Measurements from ENCODE around the gene MYCBPAP.

MYCBPAP gene

GRCh38 chr17:50556803-50557202, 48.6 kb downstream of the MYCBPAP start:
- no peak for DNase-seq (ENCODE audit: low spot score)

- no peak for DNase-seq (ENCODE audit: low spot score)
Observed at GRCh38 chr17:50557630-50558029, 49.4 kb downstream of the MYCBPAP start.

- no peak for DNase-seq (ENCODE audit: low spot score)
Observed at GRCh38 chr17:50558091-50558490, 49.9 kb downstream of the MYCBPAP start.

- DNase-seq (ENCODE audit: low spot score): no peak
Observed at GRCh38 chr17:50558581-50558940, 50.3 kb downstream of the MYCBPAP start.

- no peak for DNase-seq (ENCODE audit: low spot score)
Observed at GRCh38 chr17:50558941-50559614, 50.8 kb downstream of the MYCBPAP start.

- peak; percentile 48 for DNase-seq (ENCODE audit: low spot score)
Observed at GRCh38 chr17:50559674-50560184, 51.5 kb downstream of the MYCBPAP start.

GRCh38 chr17:50560185-50560824, 52.1 kb downstream of the MYCBPAP start, which contains the start of gene CACNA1G:
CACNA1G (plus strand) TSS chr17:50560715; CDS start chr17:50561460, 745 bp downstream.
- DNase-seq (ENCODE audit: low spot score): peak; percentile 97

GRCh38 chr17:50560931-50561745, 52.9 kb downstream of the MYCBPAP start:
- no peak for DNase-seq (ENCODE audit: low spot score)

GRCh38 chr17:50561746-50562141, 53.5 kb downstream of the MYCBPAP start:
- DNase-seq (ENCODE audit: low spot score): no peak

GRCh38 chr17:50562242-50563091, 54.2 kb downstream of the MYCBPAP start:
- no peak for DNase-seq (ENCODE audit: low spot score)

- no peak for DNase-seq (ENCODE audit: low spot score)
Observed at GRCh38 chr17:50563092-50563511, 54.9 kb downstream of the MYCBPAP start.

- peak; percentile 88 for DNase-seq (ENCODE audit: low spot score)
Observed at GRCh38 chr17:50564916-50565315, 56.7 kb downstream of the MYCBPAP start.

GRCh38 chr17:50565402-50566350, 57.4 kb downstream of the MYCBPAP start:
- DNase-seq (ENCODE audit: low spot score): no peak

GRCh38 chr17:50566886-50567285, 58.6 kb downstream of the MYCBPAP start:
- DNase-seq (ENCODE audit: low spot score): no peak

GRCh38 chr17:50568659-50569058, 60.4 kb downstream of the MYCBPAP start:
- DNase-seq (ENCODE audit: low spot score): no peak

GRCh38 chr17:50569592-50569991, 61.4 kb downstream of the MYCBPAP start:
- no peak for DNase-seq (ENCODE audit: low spot score)

GRCh38 chr17:50570032-50570431, 61.8 kb downstream of the MYCBPAP start:
- no peak for DNase-seq (ENCODE audit: low spot score)

- DNase-seq (ENCODE audit: low spot score): no peak
Observed at GRCh38 chr17:50570528-50570927, 62.3 kb downstream of the MYCBPAP start.

GRCh38 chr17:50571681-50572080, 63.4 kb downstream of the MYCBPAP start:
- no peak for DNase-seq (ENCODE audit: low spot score)

- DNase-seq (ENCODE audit: low spot score): no peak
Observed at GRCh38 chr17:50572541-50572940, 64.3 kb downstream of the MYCBPAP start.
